Neutrophil (primary cell): ENCODE data around the gene DLK1.

ENCODE experiments used
- H3K27ac ChIP-seq: fragments of 200-600 bp; sonication (generic); 2 replicates; pipeline ENCODE4 v1.5.1; 2016; ENCODE audit warnings: mild to moderate bottlenecking, moderate library complexity
- H3K27me3 ChIP-seq: fragments of 200-600 bp; sonication (generic); 2 replicates; pipeline ENCODE4 v1.6.0; 2016; ENCODE audit warnings: mild to moderate bottlenecking
- H3K36me3 ChIP-seq: fragments of 200-600 bp; sonication (generic); 2 replicates; pipeline ENCODE4 v1.5.1; 2017
- H3K4me1 ChIP-seq, 2 experiments: fragments of 200-600 bp in 1 of 2; sonication (generic) in 1 of 2; 1 replicate in 1 of 2; 2 replicates in 1 of 2; pipeline versions ENCODE4 v1.5.1 to v1.6.1; 2013 to 2016; ENCODE audit warnings: low read depth in 1 of 2, low read length in 1 of 2, mild to moderate bottlenecking in 1 of 2, moderate library complexity in 1 of 2; ENCODE audit not compliant: control insufficient read depth in 1 of 2, insufficient read depth in 1 of 2
- H3K4me3 ChIP-seq, 2 experiments: fragments of 200-600 bp in 1 of 2; sonication (generic) in 1 of 2; 1 replicate in 1 of 2; 2 replicates in 1 of 2; pipeline ENCODE4 v1.5.1; 2013 to 2016; ENCODE audit warnings: low read depth in 1 of 2, low read length in 1 of 2, mild to moderate bottlenecking in 1 of 2, moderate library complexity in 1 of 2
- H3K9me3 ChIP-seq: fragments of 200-600 bp; sonication (generic); 2 replicates; pipeline ENCODE4 v1.5.1; 2016
- TF ChIP-seq, protein P1 (sequence below): fragments of 200-600 bp; sonication (generic); IDR thresholded peaks from 2 replicates; pipeline ENCODE4 v1.5.1; 2016; ENCODE audit warnings: antibody characterized with exemption

DLK1 gene

DNA sequence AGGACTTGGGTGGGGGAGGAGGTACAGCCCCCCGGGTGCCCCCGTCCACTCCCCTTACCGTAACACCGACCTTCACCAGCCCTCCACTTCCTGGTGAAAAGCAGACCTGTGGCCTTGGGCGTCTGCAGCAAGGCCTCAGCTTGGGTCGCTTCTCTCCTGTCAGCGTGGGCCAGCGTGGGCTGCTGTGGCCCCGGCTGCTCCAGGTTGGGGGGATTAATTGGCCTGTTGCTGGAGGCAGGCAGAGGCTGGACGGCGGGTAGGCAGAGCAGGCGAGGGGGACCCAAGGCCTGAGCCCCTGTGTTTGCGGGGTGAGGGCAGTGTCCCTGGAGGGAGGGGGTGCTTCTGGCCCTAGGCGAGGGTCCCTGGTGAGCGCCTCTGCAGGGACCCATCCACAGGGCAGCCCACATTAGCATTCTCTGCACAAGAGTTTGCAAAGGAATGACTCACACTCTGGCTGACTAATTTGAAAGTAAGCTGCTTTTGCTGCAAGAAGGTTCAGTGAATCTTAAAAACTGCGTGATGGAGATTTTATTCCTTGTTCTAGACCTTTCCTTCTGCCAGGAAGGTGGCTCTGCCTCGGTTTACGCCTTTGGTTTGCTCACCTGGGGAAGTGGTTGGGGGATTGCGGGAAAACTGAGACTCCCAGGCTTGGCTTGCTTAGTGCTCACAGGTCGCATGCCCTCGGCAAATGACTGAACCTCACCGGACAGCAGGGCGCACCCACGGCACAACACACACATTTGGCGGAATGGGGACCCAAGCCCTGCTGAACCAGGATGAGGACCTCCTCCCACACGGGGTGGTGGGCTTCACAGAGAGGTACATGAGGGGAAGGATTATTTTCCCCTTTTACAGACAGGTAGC, 37.9 kb upstream of the DLK1 start:
- Histone ChIP-seq H3K4me3 (no peak overlapping the region), H3K36me3 (no peaks in the 10 kb centered on the region), H3K9me3 (no peaks in the 10 kb centered on the region), H3K4me1 (peaks cover 8 to 13% of the 10 kb centered on the region in 2 experiments), H3K27me3 (no peaks in the 10 kb centered on the region), H3K27ac (no peak overlapping the region)
- TF ChIP-seq, protein P1, sequence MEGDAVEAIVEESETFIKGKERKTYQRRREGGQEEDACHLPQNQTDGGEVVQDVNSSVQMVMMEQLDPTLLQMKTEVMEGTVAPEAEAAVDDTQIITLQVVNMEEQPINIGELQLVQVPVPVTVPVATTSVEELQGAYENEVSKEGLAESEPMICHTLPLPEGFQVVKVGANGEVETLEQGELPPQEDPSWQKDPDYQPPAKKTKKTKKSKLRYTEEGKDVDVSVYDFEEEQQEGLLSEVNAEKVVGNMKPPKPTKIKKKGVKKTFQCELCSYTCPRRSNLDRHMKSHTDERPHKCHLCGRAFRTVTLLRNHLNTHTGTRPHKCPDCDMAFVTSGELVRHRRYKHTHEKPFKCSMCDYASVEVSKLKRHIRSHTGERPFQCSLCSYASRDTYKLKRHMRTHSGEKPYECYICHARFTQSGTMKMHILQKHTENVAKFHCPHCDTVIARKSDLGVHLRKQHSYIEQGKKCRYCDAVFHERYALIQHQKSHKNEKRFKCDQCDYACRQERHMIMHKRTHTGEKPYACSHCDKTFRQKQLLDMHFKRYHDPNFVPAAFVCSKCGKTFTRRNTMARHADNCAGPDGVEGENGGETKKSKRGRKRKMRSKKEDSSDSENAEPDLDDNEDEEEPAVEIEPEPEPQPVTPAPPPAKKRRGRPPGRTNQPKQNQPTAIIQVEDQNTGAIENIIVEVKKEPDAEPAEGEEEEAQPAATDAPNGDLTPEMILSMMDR: no peak

DNA sequence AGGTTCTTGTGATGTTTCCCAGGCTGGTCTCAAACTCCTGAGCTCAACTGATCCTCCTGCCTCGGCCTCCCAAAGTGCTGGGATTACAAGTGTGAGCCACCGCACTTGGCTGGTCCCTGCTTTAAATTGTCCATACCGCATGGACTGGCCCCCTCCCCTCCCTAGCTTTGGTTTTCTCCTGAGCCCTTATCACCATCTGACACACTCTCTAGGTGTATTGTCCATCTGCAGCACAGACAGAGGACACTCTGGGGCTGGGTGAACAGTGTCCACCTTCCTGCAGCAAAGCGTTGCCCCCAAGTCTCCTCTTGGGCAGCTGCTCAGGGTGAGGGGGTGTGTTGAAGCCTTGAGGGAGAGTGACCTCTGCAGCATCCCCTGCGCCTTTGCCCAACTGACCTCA, 36.0 kb upstream of the DLK1 start:
- no peak overlapping the region for H3K27ac ChIP-seq
- peaks cover 0 to 5% of the 10 kb centered on the region in 2 experiments for H3K4me1 ChIP-seq
- H3K27me3 ChIP-seq: no peaks in the 10 kb centered on the region
- H3K36me3 ChIP-seq: no peaks in the 10 kb centered on the region
- no peak overlapping the region for H3K4me3 ChIP-seq
- H3K9me3 ChIP-seq: no peaks in the 10 kb centered on the region
- TF ChIP-seq, protein P1: no peak

DNA sequence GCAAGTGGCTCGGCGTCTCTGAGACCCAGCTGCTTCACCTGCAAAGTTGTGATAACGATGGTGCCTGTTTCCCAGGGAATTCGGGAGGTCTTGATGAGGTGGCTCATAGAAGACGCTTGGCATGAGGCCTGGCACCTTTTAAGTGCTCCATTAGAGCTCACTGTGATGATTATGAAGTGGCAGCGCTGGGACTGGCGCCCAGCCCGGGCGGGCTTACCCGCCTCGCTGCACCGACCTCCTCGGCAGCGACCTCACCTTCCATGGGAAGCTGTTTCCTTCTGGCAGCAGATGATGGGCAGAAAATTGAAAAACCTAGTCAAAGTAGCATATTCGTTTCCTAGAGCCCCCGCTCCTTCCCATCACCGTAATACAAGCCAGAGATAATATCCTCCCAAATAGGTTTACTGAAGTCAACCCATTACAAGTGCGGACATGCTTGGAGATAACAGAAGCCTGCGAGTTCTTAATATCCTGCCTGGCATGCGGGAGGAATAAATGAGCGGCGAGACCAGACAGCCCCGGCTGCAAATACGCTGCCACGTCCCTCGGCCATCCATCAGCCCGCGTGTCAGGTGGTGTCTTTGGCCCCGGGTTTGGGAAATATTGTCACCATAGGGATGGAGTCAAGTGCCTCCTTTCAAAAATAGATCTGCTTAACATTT, 35.2 kb upstream of the DLK1 start:
- Histone ChIP-seq H3K27ac (no peak overlapping the region), H3K4me1 (peaks cover 0 to 5% of the 10 kb centered on the region in 2 experiments), H3K4me3 (no peak overlapping the region), H3K9me3 (no peaks in the 10 kb centered on the region), H3K27me3 (no peaks in the 10 kb centered on the region), H3K36me3 (no peaks in the 10 kb centered on the region)
- TF ChIP-seq, protein P1: no peak

DNA sequence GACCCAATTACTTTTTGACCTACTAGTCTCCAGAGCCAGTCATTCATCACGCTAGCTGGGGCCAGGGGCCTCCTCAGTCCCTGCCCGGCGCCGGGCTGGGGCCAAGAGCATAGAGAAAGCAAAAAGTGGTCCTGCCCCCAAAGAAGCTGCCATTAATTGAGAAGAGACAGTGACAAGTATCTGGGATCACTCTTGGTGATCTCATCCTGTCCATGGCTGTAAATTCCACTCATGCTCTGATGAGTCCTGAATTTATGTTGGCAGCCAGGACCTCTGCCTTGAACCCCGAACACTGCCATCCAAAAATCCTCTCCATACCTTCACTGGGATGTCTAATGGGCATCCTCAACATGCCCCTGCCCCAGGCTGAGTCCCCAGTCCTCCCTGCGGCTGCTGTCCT, 34.4 kb upstream of the DLK1 start:
- TF ChIP-seq, protein P1: no peak
- no peak overlapping the region for H3K4me3 ChIP-seq
- H3K9me3 ChIP-seq: no peaks in the 10 kb centered on the region
- H3K27ac ChIP-seq: no peak overlapping the region
- no peaks in the 10 kb centered on the region for H3K36me3 ChIP-seq
- no peaks in the 10 kb centered on the region for H3K27me3 ChIP-seq
- peaks cover 0 to 5% of the 10 kb centered on the region in 2 experiments for H3K4me1 ChIP-seq

DNA sequence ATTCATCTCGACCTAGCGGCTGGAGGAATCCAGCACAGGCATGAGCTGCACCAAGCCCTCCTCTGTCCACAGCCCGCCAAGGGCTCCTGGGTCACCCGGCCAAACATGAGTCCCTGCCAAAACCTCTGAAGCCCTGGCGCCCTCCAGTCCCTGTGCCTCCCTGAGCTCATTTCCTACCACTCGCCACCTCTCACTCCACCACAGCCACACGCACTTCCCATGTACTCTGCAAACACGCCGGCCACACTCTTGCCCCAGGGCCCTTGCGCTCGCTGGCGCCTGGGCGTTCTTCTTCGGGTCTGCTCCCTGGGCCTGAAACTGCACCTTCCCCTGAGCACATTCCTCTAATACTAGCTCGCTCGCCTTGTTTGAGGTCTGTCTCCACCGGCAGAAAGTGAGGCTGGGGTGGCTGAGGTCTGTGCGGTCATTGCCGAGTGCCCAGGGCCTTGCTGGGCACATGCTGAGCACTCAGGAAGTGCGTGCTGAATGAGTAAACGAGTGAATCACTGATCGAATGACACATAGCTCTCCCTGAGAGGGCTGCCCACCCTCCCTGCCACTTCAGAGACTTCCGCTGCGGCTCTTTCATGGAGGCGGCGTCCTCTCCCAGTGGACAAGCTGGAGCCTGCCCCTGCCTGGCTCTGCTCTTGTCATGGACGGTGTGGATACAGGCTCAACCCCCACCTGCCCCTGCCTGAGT, 33.7 kb upstream of the DLK1 start:
- Histone ChIP-seq H3K4me1 (peaks cover 0 to 5% of the 10 kb centered on the region in 2 experiments), H3K9me3 (no peaks in the 10 kb centered on the region), H3K27ac (no peak overlapping the region), H3K4me3 (no peak overlapping the region), H3K27me3 (no peaks in the 10 kb centered on the region), H3K36me3 (no peaks in the 10 kb centered on the region)
- TF ChIP-seq, protein P1: no peak
